MCF 10A (cell line): ENCODE results near the gene COL4A6. TPM values are rescaled to one million over a fixed set of nuclear protein-coding genes. Genes with fewer than 3 reads are reported as not detected.

Experiments
- BruUV-seq: library from RNA; stranded (reverse); fragments of 400-500 nt; replicated peaks from 2 replicates; lab custom pipeline; 2021; lab: Mats Ljungman, UMichigan
- CTCF ChIA-PET: fragments of 300-600 bp; sonication (Branson Sonifier 250); formaldehyde crosslinking; extraction: SDS; loops from one replicate; lab custom pipeline; 2021; ENCODE audit warnings: antibody characterized with exemption, inconsistent platforms; lab: Yijun Ruan, JAX
- POLR2A ChIA-PET: fragments of 300-600, 350-650 bp; sonication (Branson Sonifier 250); formaldehyde crosslinking; extraction: SDS; loops from one replicate; lab custom pipeline; 2020; ENCODE audit warnings: antibody characterized with exemption, inconsistent platforms; lab: Yijun Ruan, JAX
- DNase-seq: peaks from one replicate; pipeline ENCODE4 v3.0.0-alpha.2; 2018; ENCODE audit not compliant: unreplicated experiment
- H3K27ac Mint-ChIP-seq: one replicate; pipeline ENCODE4 v1.8.0; 2022; ENCODE audit warnings: mild to moderate bottlenecking, low read depth, mixed read lengths; ENCODE audit not compliant: unreplicated experiment
- H3K27me3 Mint-ChIP-seq: one replicate; pipeline ENCODE4 v1.8.0; 2022; ENCODE audit warnings: mixed read lengths; ENCODE audit not compliant: insufficient read depth, unreplicated experiment
- H3K36me3 Mint-ChIP-seq: one replicate; pipeline ENCODE4 v1.8.0; 2022; ENCODE audit warnings: mild to moderate bottlenecking, moderate library complexity, mixed read lengths; ENCODE audit not compliant: insufficient read depth, unreplicated experiment
- H3K4me1 Mint-ChIP-seq: one replicate; pipeline ENCODE4 v1.8.0; 2022; ENCODE audit warnings: mixed read lengths; ENCODE audit not compliant: insufficient read depth, unreplicated experiment
- H3K4me3 Mint-ChIP-seq: one replicate; pipeline ENCODE4 v1.8.0; 2022; ENCODE audit warnings: mild to moderate bottlenecking, moderate library complexity, mixed read lengths; ENCODE audit not compliant: unreplicated experiment
- H3K9me3 Mint-ChIP-seq: one replicate; pipeline ENCODE4 v1.8.0; 2022; ENCODE audit warnings: mixed read lengths; ENCODE audit not compliant: unreplicated experiment
- CTCF ChIP-seq: fragments of 200-600 bp; IDR thresholded peaks from one replicate; pipeline ENCODE4 v1.8.0; 2022; ENCODE audit warnings: antibody characterized with exemption, mild to moderate bottlenecking; ENCODE audit not compliant: unreplicated experiment
- intact Hi-C: fragments of 100-400 bp; cut with micrococcal nuclease; formaldehyde crosslinking; loops from 2 replicates; pipeline ENCODE4 v1.14.1; 2022
- total RNA-seq: library from RNA; stranded (reverse); gene quantifications from 2 replicates; pipeline ENCODE4 v1.2.3, GENCODE V29; 2022

Gene COL4A6
- total RNA-seq, 1 experiment from 2014 or later = 58.3 TPM

GRCh38 chrX:108297290-108297689 lies 140.9 kb downstream of the COL4A6 start:
- POLR2A ChIA-PET = no interaction called here
- CTCF ChIA-PET = interaction anchor here (0.8 kb wide), 1 partner anchor 84 kb away, joined by 3 read pairs; no protein-coding TSS in a partner anchor
- no TSS peak for BruUV-seq
- intact Hi-C loops = loop anchor here (5.0 kb wide), 1 partner anchor 240 kb away; no protein-coding TSS in a partner anchor
- DNase-seq = no peak
- Mint-ChIP-seq H3K27me3 (peaks cover 66% of the 10 kb centered on the region), H3K27ac (no peak overlapping the region), H3K9me3 (peaks cover 5% of the 10 kb centered on the region), H3K36me3 (peaks cover 6% of the 10 kb centered on the region), H3K4me1 (peaks cover 5% of the 10 kb centered on the region), H3K4me3 (no peak overlapping the region)
- peak; percentile 7 for TF ChIP-seq CTCF

GRCh38 chrX:108292053-108292452 lies 146.2 kb downstream of the COL4A6 start:
- ChIA-PET POLR2A (no interaction called here), CTCF (interaction anchor here (0.7 kb wide), 1 partner anchor 17 kb away, joined by 3 read pairs; no protein-coding TSS in a partner anchor)
- Mint-ChIP-seq H3K4me3 (no peak overlapping the region), H3K4me1 (no peaks in the 10 kb centered on the region), H3K36me3 (peaks cover 12% of the 10 kb centered on the region), H3K27me3 (peaks cover 79% of the 10 kb centered on the region), H3K9me3 (peaks cover 6% of the 10 kb centered on the region), H3K27ac (no peak overlapping the region)
- intact Hi-C loops = no loop called here
- no peak for TF ChIP-seq CTCF
- DNase-seq = no peak
- no TSS peak for BruUV-seq

GRCh38 chrX:108285918-108286317 lies 152.3 kb downstream of the COL4A6 start:
- BruUV-seq = no TSS peak
- Mint-ChIP-seq H3K4me3 (no peak overlapping the region), H3K27me3 (peaks cover 73% of the 10 kb centered on the region), H3K27ac (no peak overlapping the region), H3K36me3 (peaks cover 11% of the 10 kb centered on the region), H3K9me3 (no peaks in the 10 kb centered on the region), H3K4me1 (no peaks in the 10 kb centered on the region)
- TF ChIP-seq CTCF = no peak
- CTCF ChIA-PET = interaction anchor here (0.6 to 1.1 kb wide), 2 partner anchors 11 to 173 kb away, joined by 3 read pairs; no protein-coding TSS in a partner anchor
- DNase-seq = no peak
- POLR2A ChIA-PET = interaction anchor here (0.6 to 1.5 kb wide), 5 partner anchors 16 to 256 kb away, joined by 3 to 5 read pairs (median 3); no protein-coding TSS in a partner anchor
- intact Hi-C loops = no loop called here

GRCh38 chrX:108285356-108285755 lies 152.9 kb downstream of the COL4A6 start:
- no TSS peak for BruUV-seq
- peaks cover 67% of the 10 kb centered on the region for H3K27me3 Mint-ChIP-seq
- no peaks in the 10 kb centered on the region for H3K9me3 Mint-ChIP-seq
- DNase-seq = no peak
- intact Hi-C loops = no loop called here
- no peak overlapping the region for H3K4me3 Mint-ChIP-seq
- CTCF ChIA-PET = interaction anchor here (1.1 kb wide), 1 partner anchor 11 kb away, joined by 3 read pairs; no protein-coding TSS in a partner anchor
- no peak overlapping the region for H3K27ac Mint-ChIP-seq
- TF ChIP-seq CTCF = no peak
- no peaks in the 10 kb centered on the region for H3K4me1 Mint-ChIP-seq
- H3K36me3 Mint-ChIP-seq = peaks cover 11% of the 10 kb centered on the region
- POLR2A ChIA-PET = interaction anchor here (1.2 to 1.5 kb wide), 3 partner anchors 15 to 24 kb away, joined by 3 to 5 read pairs (median 4); no protein-coding TSS in a partner anchor
